GM12878 (cell line): ENCODE measurements around the gene INHBB. TPM values are rescaled to one million over a fixed set of nuclear protein-coding genes. Genes with fewer than 3 reads are reported as not detected.

Experiments used
- ATAC-seq: fragments of 200-7000 bp; cut with Tn5 transposase; 3 replicates; pipeline ENCODE4 v1.9.1; 2020; ENCODE audit warnings: mild to moderate bottlenecking, moderate library complexity
- BruUV-seq: library from RNA; stranded (reverse); fragments of 400-500 nt; replicated peaks from 2 replicates; lab custom pipeline; 2021; lab: Mats Ljungman, UMichigan
- CTCF ChIA-PET: fragments of 300-600 bp; sonication (Branson Sonifier 250); formaldehyde crosslinking; extraction: SDS; loops from one replicate; lab custom pipeline; 2021; ENCODE audit warnings: inconsistent platforms; lab: Yijun Ruan, JAX
- POLR2A ChIA-PET: fragments of 350-600 bp; formaldehyde crosslinking; extraction: SDS; loops from one replicate; lab custom pipeline; 2021; ENCODE audit warnings: inconsistent platforms; lab: Charles Lee
- RAD21 ChIA-PET: fragments of 300-600 bp; sonication (Branson Sonifier 250); formaldehyde crosslinking; loops from one replicate; lab custom pipeline; 2023; ENCODE audit warnings: antibody characterized with exemption; ENCODE audit not compliant: unreplicated experiment; lab: Charles Lee
- SMC1A ChIA-PET: fragments of 300-600 bp; sonication (Branson Sonifier 250); formaldehyde crosslinking; loops from one replicate; lab custom pipeline; 2023; ENCODE audit not compliant: unreplicated experiment, uncharacterized antibody; lab: Charles Lee
- DNase-seq: peaks from one replicate; pipeline ENCODE4 v3.0.0-alpha.2; 2011; ENCODE audit warnings: low read depth, low spot score
- FAIRE-seq: peaks from 3 replicates; lab custom pipeline; 2011; peaks lifted over from hg19 to GRCh38; lab: Jason Lieb, UNC
- H2AFZ ChIP-seq: 2 replicates; pipeline ENCODE4 v1.6.0; 2011; ENCODE audit warnings: low read depth, low read length, control low read depth; ENCODE audit not compliant: control insufficient read depth
- H3K27ac ChIP-seq: 2 replicates; pipeline ENCODE4 v1.5.1; 2011; ENCODE audit warnings: control low read depth; ENCODE audit not compliant: control insufficient read depth, insufficient read depth
- H3K27me3 ChIP-seq, 2 experiments: replicated peaks in 1 of 2; 2 replicates each; pipeline versions ENCODE4 v1.6.0 to v1.6.1; 2011; ENCODE audit warnings: low read length in 1 of 2; ENCODE audit not compliant: control insufficient read depth in 2 of 2, insufficient read depth in 2 of 2
- H3K36me3 ChIP-seq, 2 experiments: 2 replicates each; pipeline ENCODE4 v1.5.1; 2011; ENCODE audit warnings: low read length in 1 of 2; ENCODE audit not compliant: control insufficient read depth in 2 of 2, insufficient read depth in 2 of 2
- H3K4me1 ChIP-seq: 2 replicates; pipeline ENCODE4 v1.6.1; 2011; ENCODE audit warnings: mild to moderate bottlenecking, low read length, moderate library complexity, mixed read lengths; ENCODE audit not compliant: control insufficient read depth, insufficient read depth
- H3K4me2 ChIP-seq: 2 replicates; pipeline ENCODE4 v1.6.0; 2011; ENCODE audit warnings: control low read depth; ENCODE audit not compliant: control insufficient read depth, insufficient read depth
- H3K4me3 ChIP-seq: fragments of 200-600 bp; sonication (generic); 2 replicates; pipeline ENCODE4 v1.5.1; 2016
- H3K79me2 ChIP-seq: 2 replicates; pipeline ENCODE4 v1.6.0; 2011; ENCODE audit warnings: low read length; ENCODE audit not compliant: control insufficient read depth, insufficient read depth
- H3K9ac ChIP-seq: 2 replicates; pipeline ENCODE4 v1.8.0; 2011; ENCODE audit warnings: low read length, control low read depth, mixed read lengths; ENCODE audit not compliant: control insufficient read depth, insufficient read depth
- H3K9me3 ChIP-seq: replicated peaks from 3 replicates; pipeline ENCODE4 v1.5.1; 2011; ENCODE audit warnings: mild to moderate bottlenecking, low read length; ENCODE audit not compliant: control insufficient read depth, insufficient read depth
- H4K20me1 ChIP-seq: 2 replicates; pipeline ENCODE4 v1.6.0; 2011; ENCODE audit not compliant: control insufficient read depth, insufficient read depth
- ATF2 ChIP-seq: IDR thresholded peaks from 2 replicates; pipeline ENCODE4 v1.6.1; 2012; ENCODE audit warnings: low read length, inconsistent platforms
- BCL3 ChIP-seq: IDR thresholded peaks from 2 replicates; pipeline ENCODE4 v1.6.1; 2011; ENCODE audit warnings: borderline replicate concordance, low read depth, mild to moderate bottlenecking, moderate library complexity, low read length; ENCODE audit not compliant: insufficient read depth, poor library complexity, severe bottlenecking
- ETV6 ChIP-seq, 2 experiments: fragments of 450-650 bp in 1 of 2; IDR thresholded peaks in 1 of 2; conservative IDR thresholded peaks in 1 of 2; 2 replicates each; pipeline ENCODE4 v1.6.1; 2014; ENCODE audit warnings: antibody characterized with exemption in 1 of 2, borderline replicate concordance in 1 of 2, low read depth in 1 of 2, mild to moderate bottlenecking in 1 of 2, moderate library complexity in 1 of 2
- HCFC1 ChIP-seq: fragments of 150-350 bp; IDR thresholded peaks from 2 replicates; pipeline ENCODE4 v1.6.1; 2014; ENCODE audit warnings: low read length
- HDAC2 ChIP-seq: fragments of 200-600 bp; sonication (generic); IDR thresholded peaks from 2 replicates; pipeline ENCODE4 v1.6.1; 2017
- IRF4 ChIP-seq: IDR thresholded peaks from 2 replicates; pipeline ENCODE4 v1.6.1; 2011; ENCODE audit warnings: low read depth, low read length
- JUNB ChIP-seq: IDR thresholded peaks from 2 replicates; pipeline ENCODE4 v1.6.1; 2016; ENCODE audit warnings: antibody characterized with exemption, mild to moderate bottlenecking
- RFX5 ChIP-seq: IDR thresholded peaks from 2 replicates; pipeline ENCODE4 v1.6.1; 2011; ENCODE audit warnings: low read depth, low read length, improper control_type of control experiment
- YY1 ChIP-seq: IDR thresholded peaks from 2 replicates; pipeline ENCODE4 v1.6.1; 2011; ENCODE audit warnings: low read depth, mild to moderate bottlenecking, low read length
- ZZZ3 ChIP-seq: IDR thresholded peaks from 2 replicates; pipeline ENCODE4 v1.6.1; 2011; ENCODE audit warnings: low read depth; ENCODE audit not compliant: control insufficient read depth, insufficient read length
- WGBS: methylation state at CpG from one replicate; pipeline ENCODE4 v1.1.6; 2016; ENCODE audit warnings: low lambda C conversion rate; ENCODE audit not compliant: insufficient replicate concordance, insufficient coverage; ENCODE audit errors: missing lambda C conversion rate; 5-methylcytosine and 5-hydroxymethylcytosine counted together
- in situ Hi-C: fragments of 300-500 bp; cut with MboI; formaldehyde crosslinking; loops from 9 replicates; pipeline ENCODE4 v1.14.3; 2018; ENCODE audit warnings: mixed read lengths
- intact Hi-C: fragments of 100-400 bp; cut with micrococcal nuclease; formaldehyde crosslinking; loops from one replicate; pipeline ENCODE4 v1.14.2; 2022; ENCODE audit not compliant: unreplicated experiment
- polyA plus RNA-seq, 11 experiments: library from polyadenylated mRNA; depleted of rRNA in 4 of 11; unstranded in 6 of 11; stranded (reverse) in 5 of 11; fragments of >200 nt; fragmentation: Nextera tagmentation in 4 of 11; fragmentation: Illumina TruSeq in 1 of 11; extraction: Ambion mirVana in 4 of 11; extraction: Trizol in 1 of 11; gene quantifications; 1 replicate in 1 of 11; 2 replicates in 10 of 11; pipeline versions ENCODE4 v1.2.1 to v1.2.3, GENCODE V29; 2011 to 2016; ENCODE audit warnings: inconsistent platforms in 2 of 11, missing spikeins in 2 of 11, low read depth in 1 of 11
- total RNA-seq, 4 experiments: library from RNA; depleted of rRNA in 3 of 4; stranded (reverse); fragments of >200 nt in 3 of 4; fragmentation: Illumina TruSeq in 1 of 4; extraction: Trizol in 1 of 4; gene quantifications; 2 replicates each; pipeline versions ENCODE4 v1.2.1 to v1.2.3, GENCODE V29; 2013 to 2021

The INHBB gene
- total and polyA plus RNA-seq, 10 of the 15 experiments (the other 5 are each of a cell fraction or from before 2014, with no cell fraction given): 0.05 TPM; not detected in 9

GRCh38 chr2:120375251-120376020 is 29.5 kb downstream of the INHBB start:
- RAD21 ChIA-PET: no interaction called here
- no peak overlapping the region for H3K9ac ChIP-seq
- DNase-seq: no peak
- H3K79me2 ChIP-seq: no peaks in the 10 kb centered on the region
- no peak overlapping the region for H3K4me2 ChIP-seq
- intact Hi-C loops: no loop called here
- peaks cover 0 to 1% of the 10 kb centered on the region in 2 experiments; a peak in 2 of 4 replicates for H3K27me3 ChIP-seq
- no peaks in the 10 kb centered on the region for H3K9me3 ChIP-seq
- BruUV-seq: no TSS peak
- no peak for TF ChIP-seq ZZZ3
- no peak for TF ChIP-seq ETV6 (conservative IDR thresholded peaks at IDR 0.05 in 1 of 2, IDR thresholded peaks at IDR 0.05 in 1 of 2; ENCODE audit: borderline replicate concordance in 1 of 2, low read depth in 1 of 2)
- TF ChIP-seq RFX5: no peak
- no peak for TF ChIP-seq BCL3
- TF ChIP-seq ATF2: no peak
- TF ChIP-seq YY1: no peak
- TF ChIP-seq IRF4: no peak
- no peak for TF ChIP-seq HCFC1
- TF ChIP-seq JUNB: no peak
- TF ChIP-seq HDAC2: no peak
- TF ChIP-seq, all 136 proteins: peak for 0
- H3K27ac ChIP-seq: no peak overlapping the region
- ATAC-seq (no peak), FAIRE-seq (no peak)
- CTCF ChIA-PET: no interaction called here
- POLR2A ChIA-PET: no interaction called here
- H3K4me1 ChIP-seq: no peaks in the 10 kb centered on the region
- in situ Hi-C loops: no loop called here
- WGBS: 24% methylated on average over 14 of the region's 14 CpGs
- no peaks in the 10 kb centered on the region for H3K36me3 ChIP-seq
- H4K20me1 ChIP-seq: no peaks in the 10 kb centered on the region
- no peak overlapping the region for H3K4me3 ChIP-seq
- no peak overlapping the region for H2AFZ ChIP-seq
- SMC1A ChIA-PET: no interaction called here
